H1 (cell line): ENCODE measurements around the gene CUEDC2. TPM values are rescaled to one million over a fixed set of nuclear protein-coding genes. Genes with fewer than 3 reads are reported as not detected.

Experiments used
- CTCF ChIA-PET: fragments of 300-600 bp; sonication (Branson Sonifier 250); formaldehyde crosslinking; loops from one replicate; lab custom pipeline; 2021; ENCODE audit not compliant: partially characterized antibody; lab: Charles Lee
- POLR2A ChIA-PET: fragments of 300-600 bp; sonication (Branson Sonifier 250); formaldehyde crosslinking; loops from one replicate; lab custom pipeline; 2021; ENCODE audit warnings: inconsistent platforms; ENCODE audit not compliant: partially characterized antibody; lab: Charles Lee
- DNase-seq, 2 experiments: peaks; one replicate each; pipeline versions ENCODE4 v3.0.0 to v3.0.0-alpha.2; 2010 to 2022; ENCODE audit warnings: low spot score in 2 of 2, low read depth in 1 of 2, mixed read lengths in 1 of 2
- FAIRE-seq: peaks from 2 replicates; lab custom pipeline; 2011; peaks lifted over from hg19 to GRCh38; lab: Jason Lieb, UNC
- H2AFZ ChIP-seq: 2 replicates; pipeline ENCODE4 v1.8.1; 2012; ENCODE audit warnings: low read length, inconsistent platforms
- H2AK5ac ChIP-seq: 2 replicates; pipeline ENCODE4 v1.6.1; 2013; ENCODE audit warnings: low read depth, low read length
- H2BK120ac ChIP-seq: replicated peaks from 2 replicates; pipeline ENCODE3; 2013; ENCODE audit warnings: low read depth, low read length, inconsistent platforms
- H2BK12ac ChIP-seq: 2 replicates; pipeline ENCODE4 v1.6.1; 2013; ENCODE audit warnings: low read depth, low read length
- H2BK15ac ChIP-seq: 2 replicates; pipeline ENCODE4 v1.6.1; 2013; ENCODE audit warnings: low read length
- H2BK20ac ChIP-seq: 2 replicates; pipeline ENCODE4 v1.6.1; 2013; ENCODE audit warnings: low read length
- H2BK5ac ChIP-seq: 2 replicates; pipeline ENCODE4 v1.6.1; 2013; ENCODE audit warnings: low read depth, low read length
- H3K14ac ChIP-seq: 2 replicates; pipeline ENCODE4 v1.6.1; 2013; ENCODE audit warnings: inconsistent platforms; ENCODE audit not compliant: insufficient read length
- H3K18ac ChIP-seq: 2 replicates; pipeline ENCODE4 v1.6.1; 2013; ENCODE audit warnings: low read length; ENCODE audit errors: extremely low read depth
- H3K23ac ChIP-seq: 2 replicates; pipeline ENCODE4 v1.6.1; 2013; ENCODE audit warnings: inconsistent platforms; ENCODE audit not compliant: insufficient read length
- H3K23me2 ChIP-seq: 2 replicates; pipeline ENCODE4 v1.6.1; 2013; ENCODE audit warnings: low read depth, low read length
- H3K27ac ChIP-seq: 2 replicates; pipeline ENCODE4 v1.6.1; 2011; ENCODE audit warnings: low read depth, low read length, inconsistent platforms
- H3K27me3 ChIP-seq, 4 experiments: replicated peaks in 1 of 4; 1 replicate in 1 of 4; 2 replicates in 3 of 4; pipeline versions ENCODE4 v1.6.1 to v1.8.1; 2011 to 2013; ENCODE audit warnings: low read length in 3 of 4, mild to moderate bottlenecking in 3 of 4, inconsistent platforms in 2 of 4, mixed read lengths in 2 of 4, moderate library complexity in 1 of 4; ENCODE audit not compliant: control insufficient read depth in 3 of 4, insufficient read depth in 3 of 4; ENCODE audit errors: extremely low read depth in 1 of 4
- H3K36me3 ChIP-seq, 4 experiments: 2 replicates each; pipeline versions ENCODE4 v1.6.1 to v1.8.1; 2011 to 2013; ENCODE audit warnings: mild to moderate bottlenecking in 4 of 4, low read length in 3 of 4, moderate library complexity in 2 of 4, control low read depth in 1 of 4, inconsistent platforms in 1 of 4; ENCODE audit not compliant: insufficient read depth in 4 of 4, control insufficient read depth in 2 of 4
- H3K4ac ChIP-seq: replicated peaks from 2 replicates; pipeline ENCODE3; 2013; ENCODE audit warnings: low read length, low read depth, mixed read lengths, inconsistent platforms; ENCODE audit not compliant: insufficient read length
- H3K4me1 ChIP-seq, 4 experiments: replicated peaks in 1 of 4; 1 replicate in 1 of 4; 2 replicates in 3 of 4; pipeline versions ENCODE4 v1.6.1 to v1.8.1; 2011 to 2013; ENCODE audit warnings: low read length in 3 of 4, inconsistent platforms in 2 of 4, mixed read lengths in 1 of 4; ENCODE audit not compliant: insufficient read depth in 4 of 4, control insufficient read depth in 3 of 4
- H3K4me2 ChIP-seq, 2 experiments: 2 replicates each; pipeline versions ENCODE4 v1.6.1 to v1.8.1; 2011 to 2013; ENCODE audit warnings: low read depth in 2 of 2, low read length in 2 of 2, control low read depth in 1 of 2, inconsistent platforms in 1 of 2, mild to moderate bottlenecking in 1 of 2; ENCODE audit not compliant: insufficient read depth in 1 of 2
- H3K4me3 ChIP-seq, 4 experiments: fragments of 200-600, 300-600 bp in 1 of 4; sonication (generic), shearing (Covaris generic), sonication (Bioruptor Twin) in 1 of 4; 2 replicates each; pipeline versions ENCODE4 v1.5.1 to v1.8.1; 2011 to 2016; ENCODE audit warnings: low read length in 4 of 4, low read depth in 3 of 4, control low read depth in 2 of 4, inconsistent platforms in 2 of 4, mild to moderate bottlenecking in 2 of 4, mixed read lengths in 1 of 4, moderate library complexity in 1 of 4; ENCODE audit not compliant: insufficient read depth in 2 of 4; ENCODE audit errors: extremely low read depth in 1 of 4
- H3K56ac ChIP-seq: replicated peaks from 2 replicates; pipeline ENCODE3; 2013; ENCODE audit warnings: low read depth, mild to moderate bottlenecking, mixed read lengths, low read length, inconsistent platforms; ENCODE audit not compliant: insufficient read length
- H3K79me1 ChIP-seq: 2 replicates; pipeline ENCODE4 v1.6.1; 2013; ENCODE audit warnings: low read depth, low read length, control low read depth
- H3K79me2 ChIP-seq, 2 experiments: 2 replicates each; pipeline versions ENCODE4 v1.6.1 to v1.8.1; 2012 to 2013; ENCODE audit warnings: low read length in 2 of 2, mild to moderate bottlenecking in 2 of 2, inconsistent platforms in 1 of 2; ENCODE audit not compliant: insufficient read depth in 2 of 2, control insufficient read depth in 1 of 2
- H3K9ac ChIP-seq, 4 experiments: replicated peaks in 1 of 4; 1 replicate in 1 of 4; 2 replicates in 3 of 4; pipeline versions ENCODE4 v1.6.1 to v1.8.1; 2011 to 2013; ENCODE audit warnings: low read depth in 3 of 4, low read length in 3 of 4, control low read depth in 2 of 4, mild to moderate bottlenecking in 2 of 4, moderate library complexity in 2 of 4, inconsistent platforms in 1 of 4; ENCODE audit errors: extremely low read depth in 1 of 4
- H3K9me3 ChIP-seq, 2 experiments: 2 replicates each; pipeline versions ENCODE4 v1.6.1 to v1.8.1; 2012 to 2013; ENCODE audit warnings: mild to moderate bottlenecking in 2 of 2, moderate library complexity in 2 of 2, control low read depth in 1 of 2, inconsistent platforms in 1 of 2, low read depth in 1 of 2, low read length in 1 of 2, mixed read lengths in 1 of 2; ENCODE audit not compliant: insufficient read depth in 2 of 2
- H4K20me1 ChIP-seq, 2 experiments: replicated peaks in 1 of 2; 2 replicates each; pipeline versions ENCODE3 to v1.8.1; 2011 to 2013; ENCODE audit warnings: inconsistent platforms in 2 of 2, low read length in 2 of 2, mild to moderate bottlenecking in 1 of 2; ENCODE audit not compliant: insufficient read depth in 2 of 2, control insufficient read depth in 1 of 2
- H4K5ac ChIP-seq: 2 replicates; pipeline ENCODE4 v1.6.1; 2013; ENCODE audit warnings: low read length, low read depth, mixed read lengths, inconsistent platforms; ENCODE audit not compliant: insufficient read length
- H4K8ac ChIP-seq: 2 replicates; pipeline ENCODE4 v1.8.0; 2013; ENCODE audit warnings: mild to moderate bottlenecking, moderate library complexity, low read length, inconsistent platforms; ENCODE audit not compliant: insufficient read depth; ENCODE audit errors: extremely low read depth
- H4K91ac ChIP-seq: replicated peaks from 2 replicates; pipeline ENCODE3; 2013; ENCODE audit warnings: low read length, mixed read lengths, inconsistent platforms; ENCODE audit not compliant: insufficient read length
- EGR1 ChIP-seq: IDR thresholded peaks from 2 replicates; pipeline ENCODE4 v1.6.1; 2011; ENCODE audit warnings: low read depth, low read length, borderline replicate concordance
- HDAC6 ChIP-seq: IDR thresholded peaks from one replicate; pipeline ENCODE4 v1.7.1; 2012; ENCODE audit warnings: low read depth, mild to moderate bottlenecking, inconsistent platforms, low read length, moderate library complexity
- SAP30 ChIP-seq: fragments of 300-600 bp; sonication (generic); IDR thresholded peaks from 2 replicates; pipeline ENCODE4 v1.7.1; 2012; ENCODE audit warnings: low read length, moderate library complexity, mild to moderate bottlenecking, inconsistent platforms; ENCODE audit not compliant: insufficient read depth, insufficient replicate concordance
- SIN3A ChIP-seq, 2 experiments: IDR thresholded peaks in 1 of 2; conservative IDR thresholded peaks in 1 of 2; 2 replicates each; pipeline ENCODE4 v1.6.1; 2011 to 2012; ENCODE audit warnings: low read length in 2 of 2, improper control_type of control experiment in 1 of 2, low read depth in 1 of 2, mild to moderate bottlenecking in 1 of 2
- WGBS, 2 experiments: shearing (Covaris generic) in 1 of 2; methylation state at CpG; one replicate each; pipeline versions ENCODE4 v1.1.6 to v1.1.7; 2013 to 2015; ENCODE audit warnings: low lambda C conversion rate in 2 of 2, mixed read lengths in 2 of 2, inconsistent platforms in 1 of 2, low coverage in 1 of 2, missing lambda C conversion rate in 1 of 2; ENCODE audit not compliant: insufficient replicate concordance in 2 of 2, insufficient coverage in 1 of 2, insufficient read length in 1 of 2; ENCODE audit errors: extremely low coverage in 1 of 2, missing lambda C conversion rate in 1 of 2; 5-methylcytosine and 5-hydroxymethylcytosine counted together
- polyA plus RNA-seq, 7 experiments: library from polyadenylated mRNA; depleted of rRNA in 3 of 7; stranded (reverse) in 5 of 7; unstranded in 2 of 7; fragments of >200 nt in 5 of 7; fragments of 200-250 nt in 2 of 7; gene quantifications; 1 replicate in 5 of 7; 2 replicates in 1 of 7; 4 replicates in 1 of 7; pipeline versions ENCODE4 v1.2.1 to v1.2.3, GENCODE V29; 2011 to 2013; ENCODE audit warnings: missing spikeins in 2 of 7, mixed read lengths in 2 of 7
- total RNA-seq: library from RNA; stranded (reverse); fragmentation: NEBNext Ultra II Directional; extraction: Animal tissue kit (Norgen Biotek cat#: 25700); gene quantifications from 2 replicates; pipeline ENCODE4 v1.2.1, GENCODE V29; 2021

Gene CUEDC2
- total and polyA plus RNA-seq, 2 of the 8 experiments (the other 6 are each of a cell fraction or from before 2014, with no cell fraction given): 41.7 to 55.2 TPM

DNA sequence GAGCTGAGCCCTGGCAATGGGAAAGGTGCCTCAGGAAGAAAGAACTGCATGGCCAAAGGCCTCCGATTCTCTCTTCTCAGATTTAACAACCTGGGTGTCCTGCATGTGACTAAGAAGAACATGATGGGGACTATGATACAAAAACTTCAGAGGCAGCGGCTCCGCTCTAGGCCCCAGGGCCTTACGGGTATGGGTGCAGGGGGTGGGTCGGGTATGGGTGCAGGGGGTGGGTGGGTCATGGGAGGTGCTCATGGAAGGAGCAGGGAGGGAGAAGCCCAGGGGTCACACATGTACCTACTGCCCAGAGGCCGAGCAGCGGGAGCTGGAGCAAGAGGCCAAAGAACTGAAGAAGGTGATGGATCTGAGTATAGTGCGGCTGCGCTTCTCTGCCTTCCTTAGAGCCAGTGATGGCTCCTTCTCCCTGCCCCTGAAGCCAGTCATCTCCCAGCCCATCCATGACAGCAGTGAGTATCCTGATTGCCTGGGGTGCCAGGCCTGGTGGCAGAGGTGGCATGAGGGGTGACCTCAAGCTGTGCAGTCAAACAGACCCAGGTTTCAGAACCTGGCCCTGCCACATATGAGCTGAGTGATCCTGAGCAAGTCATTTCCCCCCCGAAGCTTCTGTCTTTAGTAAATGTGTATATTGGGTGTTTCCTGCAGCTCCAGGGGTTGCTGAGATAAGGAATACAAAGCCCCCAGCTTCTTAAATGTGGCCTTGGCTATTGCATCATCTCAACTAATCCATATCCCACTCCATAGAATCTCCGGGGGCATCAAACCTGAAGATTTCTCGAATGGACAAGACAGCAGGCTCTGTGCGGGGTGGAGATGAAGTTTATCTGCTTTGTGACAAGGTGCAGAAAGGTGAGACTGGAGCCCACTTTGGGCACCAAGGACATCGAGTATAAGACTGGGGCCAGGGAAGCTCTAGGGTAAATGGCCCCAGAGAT is 34.9 kb downstream of the CUEDC2 start:
- no peaks in the 10 kb centered on the region for H3K9me3 ChIP-seq
- H3K27ac ChIP-seq: no peak overlapping the region
- H4K91ac ChIP-seq: no peak overlapping the region
- H2BK120ac ChIP-seq: no peak overlapping the region
- no peak overlapping the region for H2BK5ac ChIP-seq
- peaks cover 0 to 21% (median 14%) of the 10 kb centered on the region in 4 experiments; a peak in 6 of 7 replicates for H3K4me1 ChIP-seq
- DNase-seq (no peak), FAIRE-seq (no peak)
- H3K79me2 ChIP-seq: no peaks in the 10 kb centered on the region
- H3K4me3 ChIP-seq: no peak overlapping the region
- H3K27me3 ChIP-seq: peaks cover 0 to 23% (median 18%) of the 10 kb centered on the region in 4 experiments; a peak in 6 of 7 replicates
- no peak overlapping the region for H4K8ac ChIP-seq
- peaks cover 6 to 12% of the 10 kb centered on the region in 2 experiments for H4K20me1 ChIP-seq
- ChIA-PET POLR2A (interaction anchor here (0.8 to 6.1 kb wide), 7 partner anchors 8 to 265 kb away, joined by 3 to 38 read pairs (median 6); partner anchors contain the start of genes CUEDC2 and FBXL15), CTCF (interaction anchor here (0.9 to 16.4 kb wide), 20 partner anchors 7 to 265 kb away, joined by 3 to 357 read pairs (median 6); partner anchors contain the start of genes C10orf95, CUEDC2, ELOVL3 and FBXL15)
- peaks cover 2 to 13% (median 8%) of the 10 kb centered on the region in 4 experiments; a peak in 6 of 8 replicates for H3K36me3 ChIP-seq
- H2BK15ac ChIP-seq: no peak overlapping the region
- H2BK20ac ChIP-seq: no peak overlapping the region
- H2AK5ac ChIP-seq: no peak overlapping the region
- H4K5ac ChIP-seq: no peak overlapping the region
- WGBS, 2 experiments: 94% methylated on average over 14 of the region's 14 CpGs; no CpG with 5 or more reads in 1 of the 2 experiments
- no peak overlapping the region for H3K9ac ChIP-seq
- H2BK12ac ChIP-seq: no peak overlapping the region
- no peak overlapping the region for H2AFZ ChIP-seq
- H3K4ac ChIP-seq: no peak overlapping the region
- no peak overlapping the region; a peak in 1 of 4 replicates for H3K4me2 ChIP-seq
- no peak overlapping the region for H3K23ac ChIP-seq
- H3K18ac ChIP-seq: no peak overlapping the region
- peaks cover 13% of the 10 kb centered on the region for H3K23me2 ChIP-seq
- H3K79me1 ChIP-seq: no peaks in the 10 kb centered on the region
- no peak for TF ChIP-seq SIN3A (conservative IDR thresholded peaks at IDR 0.05 in 1 of 2, IDR thresholded peaks at IDR 0.05 in 1 of 2; ENCODE audit: low read depth in 1 of 2, low read length in 2 of 2)
- TF ChIP-seq HDAC6: no peak
- TF ChIP-seq EGR1: no peak
- TF ChIP-seq SAP30: no peak
- H3K56ac ChIP-seq: no peak overlapping the region
- no peak overlapping the region for H3K14ac ChIP-seq
